CD14-positive monocyte (primary cell): ENCODE data around the gene CELF4. TPM values are rescaled to one million over a fixed set of nuclear protein-coding genes. Genes with fewer than 3 reads are reported as not detected.

ENCODE experiments used
- DNase-seq, 3 donors: peaks; one replicate each; pipeline ENCODE4 v3.0.0-alpha.2; 2011 to 2022
- H2AFZ ChIP-seq: 2 replicates; pipeline ENCODE4 v1.6.0; 2012; ENCODE audit warnings: mild to moderate bottlenecking, low read depth, low read length, inconsistent platforms; ENCODE audit not compliant: insufficient read depth, poor library complexity, severe bottlenecking
- H3K27ac ChIP-seq, 2 donors: 1 replicate in 1 of 2; 2 replicates in 1 of 2; pipeline ENCODE4 v1.5.1; 2012 to 2013; ENCODE audit warnings: low read length in 2 of 2, control low read depth in 1 of 2, inconsistent platforms in 1 of 2, low read depth in 1 of 2, mild to moderate bottlenecking in 1 of 2
- H3K27me3 ChIP-seq, 2 donors: one replicate each; pipeline versions ENCODE4 v1.6.0 to v1.6.1; 2011 to 2013; ENCODE audit warnings: low read length in 2 of 2; ENCODE audit not compliant: control insufficient read depth in 2 of 2, insufficient read depth in 2 of 2
- H3K36me3 ChIP-seq, 2 donors: replicated peaks in 1 of 2; 1 replicate in 1 of 2; 2 replicates in 1 of 2; pipeline versions ENCODE4 v1.5.1 to v1.6.1; 2012 to 2013; ENCODE audit warnings: low read length in 2 of 2, control low read depth in 1 of 2, inconsistent platforms in 1 of 2, mild to moderate bottlenecking in 1 of 2; ENCODE audit not compliant: insufficient read depth in 2 of 2, control insufficient read depth in 1 of 2
- H3K4me1 ChIP-seq, 2 donors: 1 replicate in 1 of 2; 2 replicates in 1 of 2; pipeline versions ENCODE4 v1.5.1 to v1.6.1; 2012 to 2013; ENCODE audit warnings: low read length in 2 of 2, control low read depth in 1 of 2, inconsistent platforms in 1 of 2, mild to moderate bottlenecking in 1 of 2, moderate library complexity in 1 of 2; ENCODE audit not compliant: insufficient read depth in 2 of 2, control insufficient read depth in 1 of 2
- H3K4me2 ChIP-seq: replicated peaks from 2 replicates; pipeline ENCODE3; 2012; ENCODE audit warnings: low read length, moderate library complexity, mild to moderate bottlenecking; ENCODE audit not compliant: poor library complexity, severe bottlenecking; ENCODE audit errors: extremely low read depth
- H3K4me3 ChIP-seq, 3 experiments: fragments of 200-600 bp in 1 of 3; sonication (generic) in 1 of 3; replicated peaks in 1 of 3; 1 replicate in 2 of 3; 2 replicates in 1 of 3; pipeline ENCODE4 v1.5.1; 2011 to 2013; ENCODE audit warnings: low read length in 3 of 3, mild to moderate bottlenecking in 3 of 3, control low read depth in 2 of 3, low read depth in 2 of 3, inconsistent platforms in 1 of 3, moderate library complexity in 1 of 3
- H3K79me2 ChIP-seq: 2 replicates; pipeline ENCODE4 v1.6.0; 2012; ENCODE audit warnings: mild to moderate bottlenecking, control low read depth, inconsistent platforms, low read length, moderate library complexity; ENCODE audit not compliant: insufficient read depth
- H3K9ac ChIP-seq: 2 replicates; pipeline ENCODE4 v1.6.0; 2017; ENCODE audit warnings: low read length, mild to moderate bottlenecking; ENCODE audit not compliant: insufficient read depth, poor library complexity, severe bottlenecking
- H3K9me3 ChIP-seq, 2 donors: replicated peaks in 1 of 2; 1 replicate in 1 of 2; 2 replicates in 1 of 2; pipeline versions ENCODE4 v1.5.1 to v1.6.1; 2012 to 2013; ENCODE audit warnings: low read length in 2 of 2, control low read depth in 1 of 2; ENCODE audit not compliant: control insufficient read depth in 1 of 2, insufficient read depth in 1 of 2
- H4K20me1 ChIP-seq: 2 replicates; pipeline ENCODE4 v1.6.0; 2012; ENCODE audit warnings: mild to moderate bottlenecking, low read length, control low read depth, moderate library complexity; ENCODE audit not compliant: insufficient read depth
- H3K27ac Mint-ChIP-seq, 7 donors: one replicate each; pipeline ENCODE4 v1.8.0; 2020; ENCODE audit warnings: mild to moderate bottlenecking in 7 of 7, mixed read lengths in 7 of 7, moderate library complexity in 6 of 7, inconsistent platforms in 2 of 7
- H3K27me3 Mint-ChIP-seq, 3 donors: one replicate each; pipeline ENCODE4 v1.8.0; 2021 to 2022; ENCODE audit warnings: low read depth in 3 of 3, mild to moderate bottlenecking in 3 of 3, mixed read lengths in 3 of 3, moderate library complexity in 3 of 3, inconsistent platforms in 1 of 3
- H3K36me3 Mint-ChIP-seq, 2 donors: one replicate each; pipeline ENCODE4 v1.8.0; 2020; ENCODE audit warnings: mixed read lengths in 2 of 2, inconsistent platforms in 1 of 2, mild to moderate bottlenecking in 1 of 2
- H3K4me1 Mint-ChIP-seq: one replicate; pipeline ENCODE4 v1.8.0; 2020; ENCODE audit warnings: mild to moderate bottlenecking, mixed read lengths
- H3K4me3 Mint-ChIP-seq, 2 donors: one replicate each; pipeline ENCODE4 v1.8.0; 2020; ENCODE audit warnings: mild to moderate bottlenecking in 2 of 2, mixed read lengths in 2 of 2, moderate library complexity in 1 of 2
- H3K9me3 Mint-ChIP-seq, 7 donors: one replicate each; pipeline ENCODE4 v1.8.0; 2020 to 2022; ENCODE audit warnings: mixed read lengths in 7 of 7, mild to moderate bottlenecking in 6 of 7, moderate library complexity in 6 of 7, inconsistent platforms in 2 of 7
- CTCF ChIP-seq: fragments of 200-600 bp; IDR thresholded peaks from one replicate; pipeline ENCODE4 v1.8.0; 2022; ENCODE audit warnings: antibody characterized with exemption, mild to moderate bottlenecking
- WGBS: methylation state at CpG from one replicate; pipeline ENCODE4 v1.1.5; 2013; ENCODE audit warnings: missing lambda C conversion rate; ENCODE audit not compliant: insufficient coverage; 5-methylcytosine and 5-hydroxymethylcytosine counted together
- intact Hi-C, 2 donors: fragments of 100-400 bp; cut with micrococcal nuclease; formaldehyde crosslinking; loops; one replicate each; pipeline versions ENCODE4 v1.15.0 to v1.15.1; 2023
- polyA plus RNA-seq, 3 donors: library from polyadenylated mRNA; depleted of rRNA in 1 of 3; unstranded in 2 of 3; stranded (reverse) in 1 of 3; fragments of 300-500 nt in 2 of 3; fragments of >200 nt in 1 of 3; fragmentation: Illumina TruSeq in 2 of 3; gene quantifications; 1 replicate in 2 of 3; 2 replicates in 1 of 3; pipeline ENCODE4 v1.2.3, GENCODE V29; 2012 to 2021

The CELF4 gene
- polyA plus RNA-seq, 3 donors = not detected

GRCh38 chr18:37286801-37287200, 278.8 kb downstream of the CELF4 start:
- Mint-ChIP-seq H3K27ac (no peak overlapping the region), H3K27me3 (peaks cover 2% of the 10 kb centered on the region in 3 donors), H3K36me3 (no peaks in the 10 kb centered on the region), H3K9me3 (peaks cover 0 to 4% (median 0%) of the 10 kb centered on the region in 7 donors), H3K4me1 (no peaks in the 10 kb centered on the region), H3K4me3 (no peak overlapping the region)
- no peak for DNase-seq
- Histone ChIP-seq H3K4me1 (no peaks in the 10 kb centered on the region), H3K9me3 (no peaks in the 10 kb centered on the region), H3K9ac (no peak overlapping the region), H3K36me3 (no peaks in the 10 kb centered on the region), H3K27me3 (no peaks in the 10 kb centered on the region), H2AFZ (no peak overlapping the region), H3K4me2 (no peak overlapping the region), H3K4me3 (no peak overlapping the region), H4K20me1 (no peaks in the 10 kb centered on the region), H3K79me2 (no peaks in the 10 kb centered on the region), H3K27ac (no peak overlapping the region)
- no peak for TF ChIP-seq CTCF
- intact Hi-C loops = no loop called here
- WGBS = 86% methylated on average over 6 of the region's 9 CpGs

- Histone ChIP-seq H3K4me2 (no peak overlapping the region), H3K27me3 (no peaks in the 10 kb centered on the region), H3K4me3 (no peak overlapping the region), H3K27ac (no peak overlapping the region), H3K79me2 (no peaks in the 10 kb centered on the region), H3K9ac (no peak overlapping the region), H3K9me3 (no peaks in the 10 kb centered on the region), H3K36me3 (no peaks in the 10 kb centered on the region), H3K4me1 (no peaks in the 10 kb centered on the region), H2AFZ (no peak overlapping the region), H4K20me1 (no peaks in the 10 kb centered on the region)
- peaks cover 0 to 4% (median 0%) of the 10 kb centered on the region in 7 donors for H3K9me3 Mint-ChIP-seq
- H3K27ac Mint-ChIP-seq = no peak overlapping the region
- no peaks in the 10 kb centered on the region for H3K36me3 Mint-ChIP-seq
- no peaks in the 10 kb centered on the region for H3K4me1 Mint-ChIP-seq
- 55% methylated on average over 2 of the region's 12 CpGs for WGBS
- intact Hi-C loops = no loop called here
- DNase-seq = no peak
- TF ChIP-seq CTCF = no peak
- H3K27me3 Mint-ChIP-seq = peaks cover 2 to 6% (median 2%) of the 10 kb centered on the region in 3 donors
- H3K4me3 Mint-ChIP-seq = no peak overlapping the region
These were observed 279.8 kb downstream of the CELF4 start for GRCh38 chr18:37285825-37286224.
